IMR-90 (cell line): ENCODE results near the gene EED. TPM values are rescaled to one million over a fixed set of nuclear protein-coding genes. Genes with fewer than 3 reads are reported as not detected.

Experiments
- ATAC-seq: fragments of 200-7000 bp; cut with Tn5 transposase; 2 replicates; pipeline ENCODE4 v1.9.1; 2020; ENCODE audit warnings: low read depth, mild to moderate bottlenecking, moderate library complexity
- BruUV-seq: library from RNA; stranded (reverse); fragments of 400-500 nt; replicated peaks from 2 replicates; lab custom pipeline; 2021; lab: Mats Ljungman, UMichigan
- CTCF ChIA-PET: fragments of 300-600 bp; formaldehyde crosslinking; extraction: SDS; loops from one replicate; lab custom pipeline; 2021; ENCODE audit warnings: antibody characterized with exemption; lab: Yijun Ruan, JAX
- POLR2A ChIA-PET: fragments of 300-600 bp; sonication (Branson Sonifier 250); formaldehyde crosslinking; loops from one replicate; lab custom pipeline; 2022; ENCODE audit warnings: antibody characterized with exemption; ENCODE audit not compliant: unreplicated experiment; lab: Charles Lee
- DNase-seq: peaks from one replicate; pipeline ENCODE4 v3.0.0; 2013
- H2AFZ ChIP-seq: replicated peaks from 2 replicates; pipeline ENCODE3; 2013; ENCODE audit warnings: low read length, mild to moderate bottlenecking; ENCODE audit not compliant: poor library complexity
- H2AK5ac ChIP-seq: 2 replicates; pipeline ENCODE4 v1.6.1; 2013; ENCODE audit warnings: low read depth, low read length, inconsistent platforms
- H2AK9ac ChIP-seq: replicated peaks from 2 replicates; pipeline ENCODE3; 2013; ENCODE audit warnings: mild to moderate bottlenecking, low read depth, low read length, moderate library complexity; ENCODE audit not compliant: poor library complexity
- H2BK120ac ChIP-seq: 2 replicates; pipeline ENCODE4 v1.6.1; 2013; ENCODE audit warnings: low read depth, low read length, inconsistent platforms
- H2BK15ac ChIP-seq: 3 replicates; pipeline ENCODE4 v1.6.1; 2013; ENCODE audit warnings: low read depth, low read length, inconsistent platforms
- H2BK20ac ChIP-seq: 2 replicates; pipeline ENCODE4 v1.6.1; 2013; ENCODE audit warnings: low read depth, mild to moderate bottlenecking, inconsistent platforms, low read length, moderate library complexity
- H2BK5ac ChIP-seq: 2 replicates; pipeline ENCODE4 v1.6.1; 2013; ENCODE audit warnings: mild to moderate bottlenecking, low read depth, low read length, inconsistent platforms; ENCODE audit not compliant: poor library complexity, severe bottlenecking
- H3K14ac ChIP-seq: replicated peaks from 2 replicates; pipeline ENCODE4 v1.6.1; 2013; ENCODE audit warnings: low read depth, low read length, inconsistent platforms
- H3K18ac ChIP-seq: 2 replicates; pipeline ENCODE4 v1.6.1; 2013; ENCODE audit warnings: low read depth, low read length, control low read depth
- H3K23ac ChIP-seq: 2 replicates; pipeline ENCODE4 v1.6.1; 2013; ENCODE audit warnings: low read depth, low read length, inconsistent platforms
- H3K27ac ChIP-seq: 2 replicates; pipeline ENCODE4 v1.5.1; 2013; ENCODE audit warnings: mild to moderate bottlenecking, control low read depth, low read length; ENCODE audit not compliant: insufficient read depth
- H3K27me3 ChIP-seq: 2 replicates; pipeline ENCODE4 v1.6.1; 2013; ENCODE audit warnings: low read length; ENCODE audit not compliant: control insufficient read depth, insufficient read depth
- H3K36me3 ChIP-seq: 2 replicates; pipeline ENCODE4 v1.6.1; 2013; ENCODE audit warnings: low read length, mixed read lengths; ENCODE audit not compliant: control insufficient read depth, insufficient read depth
- H3K4ac ChIP-seq: 2 replicates; pipeline ENCODE4 v1.6.1; 2013; ENCODE audit warnings: low read depth, low read length, inconsistent platforms
- H3K4me1 ChIP-seq: 2 replicates; pipeline ENCODE4 v1.6.1; 2013; ENCODE audit warnings: low read length, mixed read lengths; ENCODE audit not compliant: control insufficient read depth, insufficient read depth
- H3K4me2 ChIP-seq: 2 replicates; pipeline ENCODE4 v1.6.1; 2013; ENCODE audit warnings: low read depth, mild to moderate bottlenecking, control low read depth, low read length, moderate library complexity
- H3K4me3 ChIP-seq: 2 replicates; pipeline ENCODE4 v1.5.1; 2013; ENCODE audit warnings: low read depth, mild to moderate bottlenecking, control low read depth, low read length, moderate library complexity; ENCODE audit not compliant: insufficient read depth
- H3K56ac ChIP-seq: 2 replicates; pipeline ENCODE4 v1.6.1; 2013; ENCODE audit warnings: low read length, inconsistent platforms; ENCODE audit not compliant: insufficient read depth; ENCODE audit errors: extremely low read depth
- H3K79me1 ChIP-seq, 2 experiments: 2 replicates each; pipeline ENCODE4 v1.6.1; 2013; ENCODE audit warnings: low read length in 2 of 2, inconsistent platforms in 1 of 2, low read depth in 1 of 2
- H3K9ac ChIP-seq: 2 replicates; pipeline ENCODE4 v1.6.1; 2013; ENCODE audit warnings: low read depth, low read length, control low read depth
- H3K9me1 ChIP-seq: 2 replicates; pipeline ENCODE4 v1.6.1; 2013; ENCODE audit warnings: low read length, inconsistent platforms; ENCODE audit not compliant: insufficient read depth
- H3K9me3 ChIP-seq: 2 replicates; pipeline ENCODE4 v1.6.1; 2013; ENCODE audit warnings: low read length; ENCODE audit not compliant: control insufficient read depth, insufficient read depth
- H4K20me1 ChIP-seq: 2 replicates; pipeline ENCODE4 v1.6.1; 2013; ENCODE audit warnings: low read length, inconsistent platforms; ENCODE audit not compliant: insufficient read depth
- H4K5ac ChIP-seq: 2 replicates; pipeline ENCODE4 v1.6.1; 2013; ENCODE audit warnings: mild to moderate bottlenecking, low read depth, low read length, control low read depth
- H4K8ac ChIP-seq, 2 experiments: 2 replicates each; pipeline ENCODE4 v1.6.1; 2013; ENCODE audit warnings: low read depth in 2 of 2, low read length in 2 of 2, control low read depth in 1 of 2, inconsistent platforms in 1 of 2
- H4K91ac ChIP-seq: 2 replicates; pipeline ENCODE4 v1.6.1; 2013; ENCODE audit warnings: low read depth, low read length, inconsistent platforms; ENCODE audit not compliant: insufficient read depth
- CEBPB ChIP-seq: IDR thresholded peaks from 2 replicates; pipeline ENCODE4 v1.6.1; 2012; ENCODE audit warnings: low read depth, low read length, improper control_type of control experiment
- ELK1 ChIP-seq: fragments of 150-350 bp; IDR thresholded peaks from 2 replicates; pipeline ENCODE4 v1.6.1; 2016; ENCODE audit warnings: low read depth, mild to moderate bottlenecking, low read length, moderate library complexity, borderline replicate concordance
- MXI1 ChIP-seq: IDR thresholded peaks from 2 replicates; pipeline ENCODE4 v1.6.1; 2012; ENCODE audit warnings: low read depth, mild to moderate bottlenecking, low read length, moderate library complexity, borderline replicate concordance
- NFE2L2 ChIP-seq: fragments of 150-350 bp; IDR thresholded peaks from 2 replicates; pipeline ENCODE4 v1.6.1; 2016; ENCODE audit warnings: low read depth, mild to moderate bottlenecking, low read length
- RFX5 ChIP-seq: IDR thresholded peaks from 2 replicates; pipeline ENCODE4 v1.8.0; 2012; ENCODE audit warnings: low read depth, mild to moderate bottlenecking, low read length, moderate library complexity
- WGBS, 2 experiments: methylation state at CpG; one replicate each; pipeline versions ENCODE4 v1.1.5 to v1.1.7; 2013; ENCODE audit warnings: missing lambda C conversion rate in 2 of 2; ENCODE audit not compliant: insufficient read length in 1 of 2; ENCODE audit errors: extremely low coverage in 2 of 2; 5-methylcytosine and 5-hydroxymethylcytosine counted together
- dilution Hi-C: fragments of 300-500 bp; cut with HindIII; formaldehyde crosslinking; loops from one replicate; pipeline ENCODE4 v1.14.3; 2018; ENCODE audit warnings: low sequenced_read_pairs; ENCODE audit not compliant: unreplicated experiment
- in situ Hi-C: fragments of 300-500 bp; cut with MboI; formaldehyde crosslinking; loops from 3 replicates; pipeline ENCODE4 v1.14.3; 2019; ENCODE audit warnings: low sequenced_read_pairs, inconsistent platforms, mixed read lengths
- intact Hi-C: fragments of 100-400 bp; cut with micrococcal nuclease; formaldehyde crosslinking; loops from 2 replicates; pipeline ENCODE4 v1.10.0; 2022
- polyA plus RNA-seq, 3 experiments: library from polyadenylated mRNA; depleted of rRNA; stranded (reverse); fragments of >200 nt; gene quantifications; 2 replicates each; pipeline ENCODE4 v1.2.3, GENCODE V29; 2012; ENCODE audit warnings: low replicate concordance in 1 of 3
- total RNA-seq: library from RNA; depleted of rRNA; stranded (reverse); fragments of >200 nt; gene quantifications from 2 replicates; pipeline ENCODE4 v1.2.3, GENCODE V29; 2012

EED gene
- total and polyA plus RNA-seq, 2 of the 4 experiments (the other 2 are of a cell fraction) = 11.1 to 11.5 TPM

GRCh38 chr11:86240164-86240563 lies 4.4 kb upstream of the EED start:
- Histone ChIP-seq H2BK5ac (no peak overlapping the region), H2BK15ac (no peak overlapping the region), H3K9me3 (no peaks in the 10 kb centered on the region), H3K9me1 (no peaks in the 10 kb centered on the region), H3K27ac (no peak overlapping the region), H3K23ac (no peak overlapping the region), H2AFZ (no peak overlapping the region), H2AK9ac (no peak overlapping the region), H4K91ac (no peak overlapping the region), H3K79me1 (no peaks in the 10 kb centered on the region; a peak in 1 of 4 replicates), H4K20me1 (peaks cover 5% of the 10 kb centered on the region), H3K4me2 (no peak overlapping the region), H3K4ac (no peak overlapping the region), H4K5ac (no peak overlapping the region), H3K4me3 (no peak overlapping the region), H3K14ac (no peak overlapping the region), H3K4me1 (no peaks in the 10 kb centered on the region), H3K56ac (no peak overlapping the region), H3K36me3 (no peaks in the 10 kb centered on the region), H3K9ac (no peak overlapping the region), H2AK5ac (no peak overlapping the region), H4K8ac (no peak overlapping the region), H3K18ac (no peak overlapping the region), H2BK20ac (no peak overlapping the region), H3K27me3 (peaks cover 12% of the 10 kb centered on the region), H2BK120ac (no peak overlapping the region)
- dilution Hi-C loops = no loop called here
- 60% methylated on average over 1 of the region's 4 CpGs; no CpG with 5 or more reads in 1 of the 2 experiments for WGBS, 2 experiments
- no peak for TF ChIP-seq CEBPB
- TF ChIP-seq RFX5 = no peak
- no peak for TF ChIP-seq NFE2L2
- no peak for TF ChIP-seq ELK1
- no peak for TF ChIP-seq MXI1
- in situ Hi-C loops = no loop called here
- BruUV-seq = no TSS peak
- ATAC-seq (no peak), DNase-seq (no peak)
- ChIA-PET POLR2A (no interaction called here), CTCF (no interaction called here)
- intact Hi-C loops = no loop called here
